ENCODE results near the gene VAPA. TPM values are rescaled to one million over a fixed set of nuclear protein-coding genes. Genes with fewer than 3 reads are reported as not detected.

The VAPA gene
- total RNA-seq, 1 donor from 2014 or later = 208 TPM

DNA sequence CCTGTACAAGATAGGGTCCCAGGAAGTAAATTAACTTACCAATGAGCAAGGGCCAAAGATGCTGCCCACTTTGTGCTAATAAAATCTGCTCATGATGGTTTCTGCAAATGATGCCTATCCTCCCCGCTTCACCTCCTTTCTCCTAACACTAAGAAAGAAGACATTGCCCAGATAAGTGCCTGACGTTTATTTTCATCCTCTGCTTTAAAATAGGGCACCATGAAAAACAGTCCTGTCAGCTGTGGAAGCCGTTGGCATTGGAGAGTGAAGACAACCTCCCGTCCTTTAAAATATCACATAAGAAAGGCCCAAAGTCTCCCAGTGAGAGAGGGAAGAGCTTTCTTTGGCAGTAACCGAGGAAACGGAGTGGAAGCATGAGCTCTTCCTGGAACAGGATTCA lies 29.7 kb upstream of the VAPA start:
- Histone ChIP-seq H3K36me3 (no peaks in the 10 kb centered on the region), H3K27ac (replicated peaks) (no peak overlapping the region), H3K4me1 (no peaks in the 10 kb centered on the region), H3K9me3 (replicated peaks) (no peaks in the 10 kb centered on the region), H3K27me3 (ENCODE audit: low read depth) (no peaks in the 10 kb centered on the region), H3K4me3 (no peak overlapping the region)
- no peak for TF ChIP-seq CTCF (IDR thresholded peaks at IDR 0.05; ENCODE audit: borderline replicate concordance)
- no peak for DNase-seq
- intact Hi-C loops (cut with micrococcal nuclease) = no loop called here

- DNase-seq = no peak
- TF ChIP-seq CTCF (IDR thresholded peaks at IDR 0.05; ENCODE audit: borderline replicate concordance) = no peak
- intact Hi-C loops (cut with micrococcal nuclease) = no loop called here
- no peaks in the 10 kb centered on the region for H3K27me3 ChIP-seq (ENCODE audit: low read depth)
- H3K36me3 ChIP-seq = no peaks in the 10 kb centered on the region
- H3K4me1 ChIP-seq = no peaks in the 10 kb centered on the region
- no peak overlapping the region for H3K27ac ChIP-seq (replicated peaks)
- no peaks in the 10 kb centered on the region for H3K9me3 ChIP-seq (replicated peaks)
- no peak overlapping the region for H3K4me3 ChIP-seq
Observed at GRCh38 chr18:9884532-9885140, 29.2 kb upstream of the VAPA start.

DNA sequence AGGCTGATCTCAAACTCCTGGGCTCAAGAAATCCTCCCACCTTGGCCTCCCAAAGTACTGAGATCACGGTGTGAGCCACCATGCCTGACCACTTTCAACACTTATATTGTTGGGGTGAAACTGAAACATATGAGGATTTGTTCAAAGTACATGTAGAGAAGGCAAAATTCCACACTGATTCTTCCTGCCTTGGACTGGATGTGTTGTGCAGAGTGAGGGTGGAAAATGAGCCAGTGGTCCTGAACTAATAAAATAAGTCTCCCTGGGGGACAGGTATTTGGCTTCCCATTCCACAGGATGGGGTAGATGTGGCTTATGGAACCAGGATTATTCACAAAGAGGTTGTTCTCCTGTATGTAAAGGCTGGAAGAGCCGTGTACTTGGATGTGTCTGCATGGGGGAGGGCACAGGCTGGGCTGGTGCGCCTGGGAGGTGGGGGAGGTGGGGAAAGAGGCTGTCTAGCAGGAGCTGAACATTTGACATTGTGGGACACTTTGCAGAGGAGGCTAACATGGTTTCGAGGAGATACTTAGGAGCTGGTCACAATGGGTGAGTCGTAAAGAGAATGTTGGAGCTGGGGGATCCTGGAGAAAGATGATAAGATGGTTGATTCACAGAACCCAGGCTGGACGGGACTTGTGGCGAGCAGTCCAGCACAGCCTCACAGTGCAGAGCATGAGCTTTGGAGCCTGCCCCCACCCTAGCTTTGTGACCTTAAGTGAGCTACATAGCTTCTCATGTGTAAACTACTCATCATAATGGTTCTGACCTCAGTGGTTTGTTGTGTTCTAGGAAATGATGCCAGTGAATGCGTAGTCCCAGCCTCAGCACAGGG lies 28.4 kb upstream of the VAPA start, which contains the start of gene TXNDC2:
Gene TXNDC2 (plus strand): TSS at position 804 of the 835 bp plus-strand sequence. CDS start 708 bp downstream, outside the sequence.
- Histone ChIP-seq H3K4me1 (peaks cover 4% of the 10 kb centered on the region), H3K27ac (replicated peaks) (no peak within 1 kb of the TSS), H3K9me3 (replicated peaks) (no peaks in the 10 kb centered on the region), H3K36me3 (no peaks in the 10 kb centered on the region), H3K27me3 (ENCODE audit: low read depth) (no peaks in the 10 kb centered on the region), H3K4me3 (no peak within 1 kb of the TSS)
- no peak for TF ChIP-seq CTCF (IDR thresholded peaks at IDR 0.05; ENCODE audit: borderline replicate concordance)
- intact Hi-C loops (cut with micrococcal nuclease) = no loop called here
- DNase-seq = no peak

- Histone ChIP-seq H3K27ac (replicated peaks) (no peak overlapping the region), H3K27me3 (ENCODE audit: low read depth) (no peaks in the 10 kb centered on the region), H3K36me3 (no peaks in the 10 kb centered on the region), H3K4me1 (peaks cover 6% of the 10 kb centered on the region), H3K4me3 (no peak overlapping the region), H3K9me3 (replicated peaks) (no peaks in the 10 kb centered on the region)
- TF ChIP-seq CTCF (IDR thresholded peaks at IDR 0.05; ENCODE audit: borderline replicate concordance) = no peak
- intact Hi-C loops (cut with micrococcal nuclease) = no loop called here
- DNase-seq = no peak
Observed at GRCh38 chr18:9886005-9886348, 27.8 kb upstream of the VAPA start.

DNA sequence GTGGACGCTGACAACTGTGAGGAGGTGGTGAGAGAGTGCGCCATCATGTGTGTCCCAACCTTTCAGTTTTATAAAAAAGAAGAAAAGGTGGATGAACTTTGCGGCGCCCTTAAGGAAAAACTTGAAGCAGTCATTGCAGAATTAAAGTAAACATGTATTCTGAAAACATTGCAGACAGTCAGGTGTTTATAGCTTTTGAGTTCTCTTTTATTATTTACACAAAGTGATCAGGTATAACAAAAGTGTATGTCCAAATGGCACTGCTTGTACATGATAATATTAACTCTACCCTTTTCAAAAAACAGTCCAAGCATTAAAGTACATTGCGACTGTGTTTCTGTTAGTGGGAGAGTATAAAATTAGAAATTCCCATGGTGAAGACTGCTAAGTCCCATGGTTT lies 25.8 kb upstream of the VAPA start:
- intact Hi-C loops (cut with micrococcal nuclease) = no loop called here
- DNase-seq = no peak
- no peaks in the 10 kb centered on the region for H3K36me3 ChIP-seq
- H3K9me3 ChIP-seq (replicated peaks) = no peaks in the 10 kb centered on the region
- peaks cover 6% of the 10 kb centered on the region for H3K4me1 ChIP-seq
- no peak for TF ChIP-seq CTCF (IDR thresholded peaks at IDR 0.05; ENCODE audit: borderline replicate concordance)
- no peak overlapping the region for H3K4me3 ChIP-seq
- no peak overlapping the region for H3K27ac ChIP-seq (replicated peaks)
- H3K27me3 ChIP-seq (ENCODE audit: low read depth) = no peaks in the 10 kb centered on the region
